Measurements from ENCODE around the gene WFDC8.
"Not testable (repeated sequence)": the region's sequence is repeated elsewhere in the genome, so short reads cannot be mapped to it uniquely, and the experiment has no call there.

Gene WFDC8

DNA sequence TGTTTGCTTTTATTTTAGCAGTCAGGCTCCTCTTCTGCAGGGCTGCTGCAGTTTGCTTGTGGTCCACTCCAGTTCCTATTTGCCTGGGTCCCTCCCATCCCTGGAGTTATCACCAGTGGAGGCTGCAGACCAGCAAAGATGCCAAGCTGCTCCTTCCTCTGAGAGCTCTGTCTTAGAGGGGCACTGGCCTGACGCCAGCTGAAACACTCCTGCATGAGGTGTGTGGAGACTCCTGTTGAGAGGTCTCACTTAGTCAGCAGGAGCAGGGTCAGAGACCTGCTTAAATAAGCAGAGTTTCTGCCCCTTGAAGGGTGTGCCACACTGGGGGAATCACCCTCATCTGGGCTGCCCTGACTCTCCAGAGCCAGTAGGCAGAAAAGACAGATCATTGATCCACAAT, 16.2 kb upstream of the WFDC8 start:
- in situ Hi-C loops (cut with HindIII; ENCODE audit: low sequenced_read_pairs) = no loop called here
- TF ChIP-seq, protein P1, sequence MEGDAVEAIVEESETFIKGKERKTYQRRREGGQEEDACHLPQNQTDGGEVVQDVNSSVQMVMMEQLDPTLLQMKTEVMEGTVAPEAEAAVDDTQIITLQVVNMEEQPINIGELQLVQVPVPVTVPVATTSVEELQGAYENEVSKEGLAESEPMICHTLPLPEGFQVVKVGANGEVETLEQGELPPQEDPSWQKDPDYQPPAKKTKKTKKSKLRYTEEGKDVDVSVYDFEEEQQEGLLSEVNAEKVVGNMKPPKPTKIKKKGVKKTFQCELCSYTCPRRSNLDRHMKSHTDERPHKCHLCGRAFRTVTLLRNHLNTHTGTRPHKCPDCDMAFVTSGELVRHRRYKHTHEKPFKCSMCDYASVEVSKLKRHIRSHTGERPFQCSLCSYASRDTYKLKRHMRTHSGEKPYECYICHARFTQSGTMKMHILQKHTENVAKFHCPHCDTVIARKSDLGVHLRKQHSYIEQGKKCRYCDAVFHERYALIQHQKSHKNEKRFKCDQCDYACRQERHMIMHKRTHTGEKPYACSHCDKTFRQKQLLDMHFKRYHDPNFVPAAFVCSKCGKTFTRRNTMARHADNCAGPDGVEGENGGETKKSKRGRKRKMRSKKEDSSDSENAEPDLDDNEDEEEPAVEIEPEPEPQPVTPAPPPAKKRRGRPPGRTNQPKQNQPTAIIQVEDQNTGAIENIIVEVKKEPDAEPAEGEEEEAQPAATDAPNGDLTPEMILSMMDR (IDR thresholded peaks at IDR 0.05; ENCODE audit: low read depth, low read length) = no peak
- DNase-seq (ENCODE audit: low read depth, low spot score) = no peak
- H3K4me3 ChIP-seq (ENCODE audit: low read depth, low read length) = no peak overlapping the region

DNA sequence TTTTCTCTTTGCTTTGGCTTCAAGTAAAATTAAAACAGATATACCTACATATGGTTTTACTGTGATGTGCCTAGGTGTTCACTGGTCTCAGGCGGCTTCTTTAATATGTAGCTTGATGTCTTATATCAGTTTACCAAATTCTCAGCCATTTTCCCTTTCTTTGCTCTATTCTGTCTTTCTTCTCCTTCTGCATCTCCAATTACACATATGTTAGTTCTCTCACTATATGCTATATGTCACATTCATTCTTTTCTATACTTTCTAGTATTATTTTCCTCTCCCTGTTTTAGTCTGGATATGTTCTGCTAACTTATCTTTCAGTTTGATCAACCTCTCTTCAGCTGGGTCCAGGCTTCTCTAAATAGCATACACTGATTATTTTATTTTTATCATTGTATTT, 14.4 kb upstream of the WFDC8 start:
- TF ChIP-seq, protein P1 (IDR thresholded peaks at IDR 0.05; ENCODE audit: low read depth, low read length) = no peak
- no peak overlapping the region for H3K4me3 ChIP-seq (ENCODE audit: low read depth, low read length)
- in situ Hi-C loops (cut with HindIII; ENCODE audit: low sequenced_read_pairs) = no loop called here
- DNase-seq (ENCODE audit: low read depth, low spot score) = no peak

DNA sequence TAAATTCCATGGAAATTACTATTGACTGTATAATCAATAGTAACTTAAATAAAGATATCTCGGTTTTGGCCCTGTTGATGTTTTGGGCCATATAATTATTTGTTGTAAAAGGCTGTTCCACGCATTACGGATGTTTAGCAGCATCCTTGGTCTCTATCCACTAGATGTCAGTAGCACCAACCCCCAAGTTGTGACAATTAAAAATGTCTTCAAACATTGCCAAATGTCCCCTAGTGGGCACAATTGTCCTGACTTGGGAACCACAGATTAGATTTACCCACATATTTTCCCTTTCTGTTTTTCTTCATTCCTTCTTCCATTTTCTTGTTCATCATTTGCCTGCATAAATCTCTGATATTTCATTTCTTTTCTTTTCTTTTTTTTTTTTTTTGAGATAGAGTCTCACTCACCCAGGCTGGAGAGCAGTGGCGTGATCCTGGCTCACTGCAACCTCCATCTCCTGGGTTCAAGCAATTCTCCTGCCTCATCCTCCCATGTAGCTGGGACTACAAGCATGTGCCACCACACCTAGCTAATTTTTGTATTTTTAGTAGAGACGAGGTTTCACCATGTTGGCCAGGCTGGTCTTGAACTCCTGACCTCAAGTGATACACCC, 13.6 kb upstream of the WFDC8 start:
- in situ Hi-C loops (cut with HindIII; ENCODE audit: low sequenced_read_pairs) = no loop called here
- H3K4me3 ChIP-seq (ENCODE audit: low read depth, low read length) = no peak overlapping the region
- TF ChIP-seq, protein P1 (IDR thresholded peaks at IDR 0.05; ENCODE audit: low read depth, low read length) = peak; percentile 49
- peak; percentile 9 for DNase-seq (ENCODE audit: low read depth, low spot score)

DNA sequence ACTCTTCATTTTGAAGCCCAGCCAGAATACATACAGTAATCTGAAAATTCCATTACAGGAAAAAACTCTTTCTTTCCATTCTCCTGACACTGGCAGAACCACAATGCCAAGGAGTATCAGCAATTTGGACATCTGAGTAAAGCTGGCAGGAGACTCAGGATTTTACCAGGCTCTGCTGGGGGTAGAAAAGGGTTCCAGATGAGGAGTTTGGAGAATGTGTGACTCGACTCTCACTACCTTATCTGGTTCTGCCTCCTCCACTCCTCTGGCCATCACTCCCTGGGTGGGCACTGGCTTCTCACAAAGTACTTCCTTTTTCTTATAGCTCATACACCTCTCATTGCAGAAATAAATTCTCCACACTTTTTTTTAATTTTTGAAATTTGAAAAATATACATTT, 10.6 kb upstream of the WFDC8 start:
- TF ChIP-seq, protein P1 (IDR thresholded peaks at IDR 0.05; ENCODE audit: low read depth, low read length) = no peak
- in situ Hi-C loops (cut with HindIII; ENCODE audit: low sequenced_read_pairs) = no loop called here
- no peak for DNase-seq (ENCODE audit: low read depth, low spot score)
- H3K4me3 ChIP-seq (ENCODE audit: low read depth, low read length) = no peak overlapping the region

DNA sequence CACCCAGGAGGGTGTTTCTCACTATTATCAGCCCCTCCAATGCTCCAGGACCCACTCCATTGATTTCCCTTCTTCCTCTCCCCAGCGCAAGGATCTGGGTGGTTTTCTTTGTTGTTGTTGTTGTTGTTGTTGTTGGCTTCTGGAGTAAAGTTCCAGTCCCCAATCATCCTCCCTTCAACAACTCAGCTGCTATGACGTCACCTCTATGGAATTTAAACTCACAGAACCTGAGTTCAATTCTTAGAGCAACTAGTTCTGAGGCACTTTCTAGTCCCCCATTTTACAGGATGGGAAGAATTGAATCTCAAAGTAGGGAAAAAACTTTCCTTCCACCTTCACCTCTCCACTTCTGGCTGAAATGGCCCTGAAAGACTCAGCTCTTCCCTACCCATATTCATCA, 9.7 kb upstream of the WFDC8 start:
- TF ChIP-seq, protein P1 (IDR thresholded peaks at IDR 0.05; ENCODE audit: low read depth, low read length) = no peak
- H3K4me3 ChIP-seq (ENCODE audit: low read depth, low read length) = no peak overlapping the region
- in situ Hi-C loops (cut with HindIII; ENCODE audit: low sequenced_read_pairs) = no loop called here
- no peak for DNase-seq (ENCODE audit: low read depth, low spot score)

DNA sequence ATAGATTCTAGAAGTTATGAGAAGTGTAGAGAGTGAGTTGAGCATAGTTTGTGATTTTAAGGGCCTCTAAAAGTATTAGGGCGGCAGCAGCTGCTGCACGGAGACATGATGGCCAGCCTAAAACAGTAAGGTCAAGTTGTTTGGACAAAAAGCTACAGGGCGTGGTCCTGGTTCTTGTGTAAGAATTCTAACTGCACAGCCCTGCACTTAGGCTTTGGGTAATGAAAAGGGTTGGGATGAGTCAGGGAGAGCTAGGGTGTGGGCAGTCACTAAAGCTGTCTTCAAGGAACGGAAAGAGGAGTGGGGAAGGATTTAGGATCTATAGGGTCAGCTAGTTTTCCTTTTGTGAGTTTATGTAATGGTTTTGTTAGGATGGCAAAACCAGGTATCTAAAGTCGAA, 6.9 kb upstream of the WFDC8 start:
- DNase-seq (ENCODE audit: low read depth, low spot score); in situ Hi-C loops (cut with HindIII; ENCODE audit: low sequenced_read_pairs); H3K4me3 ChIP-seq (ENCODE audit: low read depth, low read length): not testable (repeated sequence)

DNA sequence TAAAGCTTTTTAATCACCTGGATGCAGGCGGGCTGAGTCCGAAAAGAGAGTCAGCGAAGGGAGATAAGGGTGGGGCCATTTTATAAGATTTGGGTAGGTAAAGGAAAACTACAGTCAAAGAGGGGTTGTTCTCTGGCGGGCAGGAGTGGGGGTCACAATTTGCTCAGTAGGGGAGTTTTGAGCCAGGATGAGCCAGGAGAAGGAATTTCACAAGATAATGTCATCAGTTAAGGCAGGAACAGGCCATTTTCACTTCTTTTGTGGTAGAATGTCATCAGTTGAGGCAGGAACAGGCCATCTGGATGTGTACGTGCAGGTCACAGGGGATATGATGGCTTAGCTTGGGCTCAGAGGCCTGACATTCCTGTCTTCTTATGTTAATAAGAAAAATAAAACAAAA, 5.2 kb upstream of the WFDC8 start:
- in situ Hi-C loops (cut with HindIII; ENCODE audit: low sequenced_read_pairs); DNase-seq (ENCODE audit: low read depth, low spot score); H3K4me3 ChIP-seq (ENCODE audit: low read depth, low read length): not testable (repeated sequence)

DNA sequence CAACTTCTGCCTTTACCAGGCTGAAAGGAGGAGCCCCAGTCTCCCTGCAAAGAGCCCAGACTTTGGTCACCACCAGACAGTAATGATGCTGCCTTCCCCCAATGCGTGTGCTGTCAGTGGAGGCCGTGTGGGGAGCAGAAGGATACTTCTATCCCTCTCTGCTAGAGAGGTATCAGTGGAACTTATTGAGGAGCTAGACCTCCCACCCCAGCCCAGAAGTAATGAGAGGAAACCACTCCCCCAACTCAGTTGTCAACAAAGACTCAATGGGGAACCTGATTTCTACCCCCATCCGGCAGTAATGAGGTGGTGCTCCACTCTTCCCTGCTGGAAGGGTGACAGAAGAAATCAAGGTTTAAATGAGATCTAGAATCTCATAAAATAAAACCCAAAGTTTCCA, 4.4 kb upstream of the WFDC8 start:
- in situ Hi-C loops (cut with HindIII; ENCODE audit: low sequenced_read_pairs) = no loop called here
- DNase-seq (ENCODE audit: low read depth, low spot score) = no peak
- TF ChIP-seq, protein P1 (IDR thresholded peaks at IDR 0.05; ENCODE audit: low read depth, low read length) = no peak
- H3K4me3 ChIP-seq (ENCODE audit: low read depth, low read length) = no peak overlapping the region
